Left lung (tissue), 10 donors: Measurements from ENCODE around the gene ALCAM. TPM values are rescaled to one million over a fixed set of nuclear protein-coding genes. Genes with fewer than 3 reads are reported as not detected.

Experiments used
- ATAC-seq: fragments of 200-7000 bp; cut with Tn5 transposase; one replicate; pipeline ENCODE4 v1.9.1; 2020; ENCODE audit warnings: moderate library complexity
- DNase-seq, 4 donors: peaks; one replicate each; pipeline ENCODE4 v3.0.0-alpha.2; 2013 to 2020
- H3K27ac ChIP-seq, 2 donors: fragments of 200-600 bp; sonication (generic) in 1 of 2; one replicate each; pipeline versions ENCODE4 v1.5.0 to v1.8.0; 2020 to 2021
- H3K27me3 ChIP-seq, 2 donors: fragments of 200-600 bp; sonication (generic) in 1 of 2; one replicate each; pipeline versions ENCODE4 v1.5.0 to v1.8.0; 2020 to 2021
- H3K36me3 ChIP-seq, 2 donors: fragments of 200-600 bp; sonication (generic) in 1 of 2; one replicate each; pipeline versions ENCODE4 v1.5.0 to v1.8.0; 2020 to 2021
- H3K4me1 ChIP-seq, 2 donors: fragments of 200-600 bp; one replicate each; pipeline ENCODE4 v1.8.0; 2021
- H3K4me3 ChIP-seq, 2 donors: fragments of 200-600 bp; sonication (generic) in 1 of 2; one replicate each; pipeline versions ENCODE4 v1.5.0 to v1.8.0; 2020 to 2021; ENCODE audit warnings: mild to moderate bottlenecking in 1 of 2
- H3K9me3 ChIP-seq, 2 donors: fragments of 200-600 bp; sonication (generic) in 1 of 2; one replicate each; pipeline versions ENCODE4 v1.5.0 to v1.8.0; 2020 to 2021
- CTCF ChIP-seq, 2 donors: fragments of 200-600 bp; sonication (generic) in 1 of 2; IDR thresholded peaks; one replicate each; pipeline versions ENCODE4 v1.5.0 to v1.8.0; 2021; ENCODE audit warnings: antibody characterized with exemption in 2 of 2
- intact Hi-C, 2 donors: fragments of 100-400 bp; cut with DNase I; formaldehyde crosslinking; loops; one replicate each; pipeline versions ENCODE4 v1.11.2 to v1.14.2; 2022
- polyA plus RNA-seq, 6 donors: library from polyadenylated mRNA; unstranded; fragments of 120-200 nt; gene quantifications; one replicate each; pipeline ENCODE4 v1.2.1, GENCODE V29; 2013; ENCODE audit not compliant: insufficient read length in 6 of 6
- total RNA-seq, 2 donors: library from RNA; stranded (reverse); fragmentation: NEBNext Ultra II Directional; extraction: Animal tissue kit (Norgen Biotek cat#: 25700); gene quantifications; one replicate each; pipeline ENCODE4 v1.2.1, GENCODE V29; 2021
- donor health status: DM: no; HTN: yes; CAD: no.
- donor health status: DM: no; HTN: no; CAD: no.

The ALCAM gene
- total and polyA plus RNA-seq, 8 donors: 84.2 to 170 (median 127) TPM

- no peak for ATAC-seq
- no peak for TF ChIP-seq CTCF (IDR thresholded peaks at IDR 0.05)
- Histone ChIP-seq H3K4me3 (no peak overlapping the region), H3K4me1 (no peaks in the 10 kb centered on the region), H3K27me3 (no peaks in the 10 kb centered on the region), H3K36me3 (peaks cover 0 to 14% of the 10 kb centered on the region in 2 donors), H3K27ac (no peak overlapping the region), H3K9me3 (no peaks in the 10 kb centered on the region)
- DNase-seq: no peak
- intact Hi-C loops: no loop called here
These were observed 155.1 kb downstream of the ALCAM start for GRCh38 chr3:105521770-105522169.

- H3K27me3 ChIP-seq: no peaks in the 10 kb centered on the region
- H3K9me3 ChIP-seq: no peaks in the 10 kb centered on the region
These were observed 156.8 kb downstream of the ALCAM start for GRCh38 chr3:105523501-105523900.

GRCh38 chr3:105525531-105525930 lies 158.8 kb downstream of the ALCAM start:
- intact Hi-C loops: no loop called here
- H3K27ac ChIP-seq: no peak overlapping the region
- DNase-seq (peak in 1 of 4 donors; percentile 26), ATAC-seq (no peak)
- no peaks in the 10 kb centered on the region for H3K4me1 ChIP-seq
- peaks cover 0 to 14% of the 10 kb centered on the region in 2 donors for H3K36me3 ChIP-seq
- no peaks in the 10 kb centered on the region for H3K9me3 ChIP-seq
- H3K4me3 ChIP-seq: no peak overlapping the region
- H3K27me3 ChIP-seq: no peaks in the 10 kb centered on the region
- TF ChIP-seq CTCF (IDR thresholded peaks at IDR 0.05): no peak

More at GRCh38 chr3:105523501-105523900, 156.8 kb downstream of the ALCAM start:
- no peaks in the 10 kb centered on the region for H3K4me1 ChIP-seq
- ATAC-seq: no peak
- DNase-seq: no peak
- H3K36me3 ChIP-seq: peaks cover 0 to 14% of the 10 kb centered on the region in 2 donors
- intact Hi-C loops: no loop called here
- no peak overlapping the region for H3K4me3 ChIP-seq
- no peak for TF ChIP-seq CTCF (IDR thresholded peaks at IDR 0.05)
- H3K27ac ChIP-seq: no peak overlapping the region

GRCh38 chr3:105526360-105527111 lies 159.8 kb downstream of the ALCAM start:
- Histone ChIP-seq H3K27ac (no peak overlapping the region), H3K4me3 (no peak overlapping the region), H3K4me1 (no peaks in the 10 kb centered on the region), H3K9me3 (no peaks in the 10 kb centered on the region), H3K27me3 (no peaks in the 10 kb centered on the region), H3K36me3 (peaks cover 0 to 14% of the 10 kb centered on the region in 2 donors)
- TF ChIP-seq CTCF (IDR thresholded peaks at IDR 0.05): no peak
- DNase-seq (no peak), ATAC-seq (no peak)
- intact Hi-C loops: no loop called here

GRCh38 chr3:105527535-105527934 lies 160.8 kb downstream of the ALCAM start:
- Histone ChIP-seq H3K27ac (no peak overlapping the region), H3K4me1 (no peaks in the 10 kb centered on the region), H3K36me3 (peaks cover 0 to 24% of the 10 kb centered on the region in 2 donors), H3K27me3 (no peaks in the 10 kb centered on the region), H3K9me3 (no peaks in the 10 kb centered on the region), H3K4me3 (no peak overlapping the region)
- intact Hi-C loops: no loop called here
- DNase-seq (no peak), ATAC-seq (no peak)
- no peak for TF ChIP-seq CTCF (IDR thresholded peaks at IDR 0.05)
